Measurements from ENCODE around the gene PIGU. TPM values are rescaled to one million over a fixed set of nuclear protein-coding genes. Genes with fewer than 3 reads are reported as not detected.
"Not testable (repeated sequence)": the region's sequence is repeated elsewhere in the genome, so short reads cannot be mapped to it uniquely, and the experiment has no call there.

The PIGU gene
- total and polyA plus RNA-seq, 3 experiments from 2014 or later = 24.9 to 33.0 (median 26.3) TPM

DNA sequence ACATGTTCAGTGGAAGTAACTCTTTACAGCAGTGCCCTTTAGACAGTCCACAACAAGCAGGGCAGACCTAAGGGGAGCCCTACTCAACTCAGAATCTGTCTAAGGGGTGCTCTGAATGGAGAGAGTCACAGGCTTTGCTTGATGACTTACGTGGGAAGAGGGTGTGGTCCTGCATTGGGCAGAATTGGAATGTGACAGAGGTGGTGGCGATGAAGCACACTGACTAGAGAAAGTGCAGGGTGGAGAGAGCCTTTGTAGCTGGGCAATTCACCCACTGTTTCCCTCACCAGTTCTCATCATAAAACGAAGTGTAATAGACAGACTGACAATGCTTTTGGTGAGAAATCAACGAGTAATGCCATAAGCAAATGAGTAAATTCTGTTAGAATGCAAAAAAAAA lies 38.5 kb upstream of the PIGU start:
- H3K4me1 Mint-ChIP-seq = peaks cover 10 to 11% (median 11%) of the 10 kb centered on the region in 3 donors
- CTCF ChIA-PET = no interaction called here
- H3K9me3 Mint-ChIP-seq = no peaks in the 10 kb centered on the region
- H3K4me3 ChIP-seq (ENCODE audit: low read length) = no peak overlapping the region
- peaks cover 0 to 5% of the 10 kb centered on the region in 2 donors for H3K27me3 Mint-ChIP-seq
- no peak overlapping the region for H3K27ac ChIP-seq (ENCODE audit: low read depth, low read length)
- H3K36me3 Mint-ChIP-seq = peaks cover 0 to 45% (median 8%) of the 10 kb centered on the region in 3 donors
- H3K27ac Mint-ChIP-seq = no peak overlapping the region
- DNase-seq = no peak
- H3K27me3 ChIP-seq (ENCODE audit: insufficient read depth, low read length, poor library complexity, severe bottlenecking) = no peaks in the 10 kb centered on the region
- no peaks in the 10 kb centered on the region for H3K36me3 ChIP-seq (ENCODE audit: insufficient read depth, low read length)
- H3K4me1 ChIP-seq (ENCODE audit: insufficient read depth, low read length) = peaks cover 3% of the 10 kb centered on the region
- POLR2A ChIA-PET = no interaction called here
- H3K9me3 ChIP-seq (ENCODE audit: low read length) = no peaks in the 10 kb centered on the region
- H3K4me3 Mint-ChIP-seq = peak overlapping the region in 1 of 7 donors; percentile 38

DNA sequence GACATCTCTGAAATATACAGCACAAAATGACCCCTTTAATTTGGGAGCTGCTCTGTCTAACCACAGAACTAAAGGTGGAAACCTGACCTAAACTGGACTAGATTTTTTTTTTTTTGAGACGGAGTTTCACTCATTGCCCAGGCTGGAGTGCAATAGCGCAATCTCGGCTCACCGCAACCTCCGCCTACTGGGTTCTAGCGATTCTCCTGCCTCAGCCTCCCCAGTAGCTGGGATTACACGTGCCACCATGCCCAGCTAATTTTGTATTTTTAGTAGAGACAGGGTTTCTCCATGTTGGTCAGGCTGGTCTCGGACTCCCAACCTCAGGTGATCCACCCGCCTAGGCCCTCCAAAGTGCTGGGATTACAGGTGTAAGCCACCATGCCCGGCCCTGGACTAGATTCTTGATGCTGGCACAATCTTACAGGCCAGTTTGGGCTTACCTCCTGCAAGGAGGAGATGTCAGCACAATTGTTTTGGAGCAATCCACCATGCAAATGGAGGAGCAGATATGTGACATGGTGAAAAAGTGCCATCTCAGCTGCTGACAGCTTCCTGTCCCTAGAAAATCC lies 37.1 kb upstream of the PIGU start:
- Mint-ChIP-seq H3K36me3 (peaks cover 0 to 41% (median 5%) of the 10 kb centered on the region in 3 donors), H3K27ac (peak overlapping the region in 1 of 8 donors; percentile 11), H3K4me1 (peaks cover 8 to 11% (median 8%) of the 10 kb centered on the region in 3 donors)
- H3K4me1 ChIP-seq (ENCODE audit: insufficient read depth, low read length); H3K9me3 Mint-ChIP-seq; POLR2A ChIA-PET; H3K27me3 ChIP-seq (ENCODE audit: insufficient read depth, low read length, poor library complexity, severe bottlenecking); H3K4me3 ChIP-seq (ENCODE audit: low read length); DNase-seq; H3K27ac ChIP-seq (ENCODE audit: low read depth, low read length); H3K36me3 ChIP-seq (ENCODE audit: insufficient read depth, low read length); H3K9me3 ChIP-seq (ENCODE audit: low read length); CTCF ChIA-PET; H3K27me3 Mint-ChIP-seq; H3K4me3 Mint-ChIP-seq: not testable (repeated sequence)

DNA sequence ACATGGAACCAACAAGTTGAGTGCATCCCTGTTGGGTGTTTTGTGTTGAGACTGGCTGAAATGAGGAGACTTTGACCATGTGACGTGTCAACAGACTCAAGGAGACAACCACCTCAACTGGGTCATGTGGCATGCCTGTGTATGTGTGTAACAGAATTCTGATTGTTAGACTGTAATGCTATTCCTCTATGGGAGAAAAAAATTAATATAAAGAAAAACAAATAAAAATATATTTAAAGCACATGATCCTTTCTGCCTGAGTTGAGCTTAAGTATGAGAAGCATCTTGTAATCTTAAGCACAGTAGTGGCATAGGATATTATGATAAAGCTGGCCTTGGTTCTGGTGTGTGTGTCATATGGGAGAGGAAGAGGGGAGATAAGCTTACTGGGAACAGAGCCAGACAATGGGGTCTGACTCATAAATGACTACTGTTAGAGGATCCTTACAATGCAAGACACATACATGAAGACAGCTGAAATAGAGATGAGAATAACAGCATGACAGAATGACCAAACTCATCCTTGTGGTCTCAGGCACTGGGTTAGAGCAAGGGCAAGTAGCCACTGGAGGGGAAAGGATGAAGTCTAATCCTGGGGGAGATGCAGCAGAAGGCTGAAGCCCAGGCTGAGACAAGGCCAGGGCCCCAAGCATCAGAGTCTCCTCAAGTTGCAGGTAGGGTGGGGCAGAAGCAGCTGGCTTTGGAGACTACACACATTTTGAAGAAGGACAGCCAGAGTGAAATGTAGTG lies 36.5 kb upstream of the PIGU start:
- H3K4me1 Mint-ChIP-seq = peaks cover 9 to 16% (median 11%) of the 10 kb centered on the region in 3 donors
- CTCF ChIA-PET = interaction anchor here (1.3 kb wide), 1 partner anchor 401 kb away, joined by 3 read pairs; no protein-coding TSS in a partner anchor

DNA sequence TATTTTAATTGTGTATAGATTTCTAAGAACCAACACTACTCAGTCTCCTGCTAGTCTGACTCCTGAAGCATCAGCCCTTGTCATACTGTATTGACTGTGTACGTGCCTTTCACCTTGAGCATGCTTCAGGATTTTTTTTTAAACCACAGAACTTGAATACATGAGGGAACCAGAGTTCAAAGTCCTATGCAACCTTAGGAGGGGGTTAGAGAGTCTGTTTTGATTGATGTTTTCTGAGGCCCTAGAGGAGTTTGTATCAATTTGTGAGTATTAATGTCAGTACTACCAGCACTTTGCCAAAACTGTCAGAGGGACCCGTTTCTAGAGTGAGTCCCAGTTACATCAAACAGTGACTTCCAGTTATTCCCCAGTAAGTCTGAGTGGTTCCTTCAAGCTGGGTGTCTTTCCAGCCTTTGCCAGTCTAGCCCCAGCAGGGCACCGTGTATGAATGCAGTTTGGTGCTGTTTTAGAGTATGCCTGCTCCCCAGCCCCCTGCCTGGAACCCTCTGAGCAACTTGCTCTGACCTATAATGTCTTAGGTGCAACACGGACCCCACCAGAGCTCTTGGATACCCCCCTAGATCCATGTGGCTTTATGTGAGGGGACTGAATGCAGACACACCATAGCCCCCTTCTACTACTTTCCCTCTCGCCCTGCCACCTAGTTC lies 35.8 kb upstream of the PIGU start:
- H3K27ac Mint-ChIP-seq = peak overlapping the region in 4 of 8 donors; percentile 3 to 97 (median 27)
- ChIA-PET CTCF (interaction anchor here (1.1 to 1.3 kb wide), 2 partner anchors 57 to 400 kb away, joined by 3 read pairs; no protein-coding TSS in a partner anchor), POLR2A (no interaction called here)

More for the DNA sequence above, 36.5 kb upstream of the PIGU start:
- Histone ChIP-seq H3K9me3 (ENCODE audit: low read length) (no peaks in the 10 kb centered on the region), H3K27ac (ENCODE audit: low read depth, low read length) (no peak overlapping the region), H3K4me1 (ENCODE audit: insufficient read depth, low read length) (peaks cover 7% of the 10 kb centered on the region), H3K36me3 (ENCODE audit: insufficient read depth, low read length) (no peaks in the 10 kb centered on the region), H3K27me3 (ENCODE audit: insufficient read depth, low read length, poor library complexity, severe bottlenecking) (no peaks in the 10 kb centered on the region), H3K4me3 (ENCODE audit: low read length) (no peak overlapping the region)
- Mint-ChIP-seq H3K4me3 (no peak overlapping the region), H3K27me3 (peaks cover 0 to 5% of the 10 kb centered on the region in 2 donors), H3K36me3 (peaks cover 0 to 36% (median 5%) of the 10 kb centered on the region in 3 donors), H3K27ac (peak overlapping the region in 4 of 8 donors; percentile 3 to 97 (median 62)), H3K9me3 (no peaks in the 10 kb centered on the region)
- POLR2A ChIA-PET = no interaction called here
- no peak for DNase-seq

DNA sequence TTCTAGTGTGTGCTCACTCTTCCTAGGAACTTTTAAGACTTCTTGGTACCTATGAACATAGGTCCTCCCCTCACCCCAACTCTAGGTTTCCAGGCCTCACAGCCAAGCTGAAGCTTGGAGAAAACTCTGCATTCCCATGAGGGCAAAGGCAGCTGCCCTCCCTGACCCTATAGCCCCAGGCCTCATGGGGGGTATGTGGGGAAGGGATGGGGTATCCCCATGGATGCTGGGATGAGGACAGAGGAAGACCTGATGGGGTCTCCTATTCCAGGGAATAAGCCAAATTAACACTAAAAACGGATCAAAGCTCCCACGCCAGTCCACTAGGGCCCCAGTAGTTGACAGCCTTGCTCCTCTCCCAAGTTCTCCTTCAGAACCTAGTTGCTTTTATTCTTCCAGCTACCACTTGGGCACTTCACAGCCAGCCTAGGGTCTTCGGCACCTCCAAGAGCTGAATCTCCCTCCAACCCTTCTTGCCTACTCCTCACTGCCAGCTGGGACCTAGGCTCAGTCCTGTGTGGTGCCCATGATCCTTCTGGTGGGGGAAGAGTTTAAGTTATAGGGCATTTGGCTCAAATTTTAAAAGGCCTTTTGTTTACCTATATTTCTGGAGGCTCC lies 35.0 kb upstream of the PIGU start:
- no peaks in the 10 kb centered on the region for H3K36me3 ChIP-seq (ENCODE audit: insufficient read depth, low read length)
- no peaks in the 10 kb centered on the region for H3K27me3 ChIP-seq (ENCODE audit: insufficient read depth, low read length, poor library complexity, severe bottlenecking)
- H3K9me3 ChIP-seq (ENCODE audit: low read length) = no peaks in the 10 kb centered on the region
- ChIA-PET CTCF (interaction anchor here (1.1 to 1.3 kb wide), 2 partner anchors 58 to 399 kb away, joined by 3 read pairs; no protein-coding TSS in a partner anchor), POLR2A (no interaction called here)
- DNase-seq = no peak
- Mint-ChIP-seq H3K27ac (peak overlapping the region in 4 of 8 donors; percentile 43 to 97 (median 58)), H3K36me3 (peaks cover 0 to 29% (median 3%) of the 10 kb centered on the region in 3 donors), H3K4me3 (peak overlapping the region in 4 of 7 donors; percentile 23 to 84 (median 41)), H3K27me3 (peaks cover 0 to 5% of the 10 kb centered on the region in 2 donors), H3K4me1 (peaks cover 9 to 19% (median 12%) of the 10 kb centered on the region in 3 donors), H3K9me3 (no peaks in the 10 kb centered on the region)
- no peak overlapping the region for H3K4me3 ChIP-seq (ENCODE audit: low read length)
- H3K4me1 ChIP-seq (ENCODE audit: insufficient read depth, low read length) = peaks cover 7% of the 10 kb centered on the region
- H3K27ac ChIP-seq (ENCODE audit: low read depth, low read length) = no peak overlapping the region

More for the DNA sequence above, 35.8 kb upstream of the PIGU start:
- Mint-ChIP-seq H3K4me3 (peak overlapping the region in 1 of 7 donors; percentile 44), H3K4me1 (peaks cover 9 to 19% (median 12%) of the 10 kb centered on the region in 3 donors), H3K36me3 (peaks cover 0 to 33% (median 5%) of the 10 kb centered on the region in 3 donors), H3K9me3 (no peaks in the 10 kb centered on the region), H3K27me3 (peaks cover 0 to 5% of the 10 kb centered on the region in 2 donors)
- H3K4me3 ChIP-seq (ENCODE audit: low read length) = no peak overlapping the region
- H3K9me3 ChIP-seq (ENCODE audit: low read length) = no peaks in the 10 kb centered on the region
- no peak overlapping the region for H3K27ac ChIP-seq (ENCODE audit: low read depth, low read length)
- no peaks in the 10 kb centered on the region for H3K27me3 ChIP-seq (ENCODE audit: insufficient read depth, low read length, poor library complexity, severe bottlenecking)
- no peaks in the 10 kb centered on the region for H3K36me3 ChIP-seq (ENCODE audit: insufficient read depth, low read length)
- peaks cover 7% of the 10 kb centered on the region for H3K4me1 ChIP-seq (ENCODE audit: insufficient read depth, low read length)
- DNase-seq = no peak

DNA sequence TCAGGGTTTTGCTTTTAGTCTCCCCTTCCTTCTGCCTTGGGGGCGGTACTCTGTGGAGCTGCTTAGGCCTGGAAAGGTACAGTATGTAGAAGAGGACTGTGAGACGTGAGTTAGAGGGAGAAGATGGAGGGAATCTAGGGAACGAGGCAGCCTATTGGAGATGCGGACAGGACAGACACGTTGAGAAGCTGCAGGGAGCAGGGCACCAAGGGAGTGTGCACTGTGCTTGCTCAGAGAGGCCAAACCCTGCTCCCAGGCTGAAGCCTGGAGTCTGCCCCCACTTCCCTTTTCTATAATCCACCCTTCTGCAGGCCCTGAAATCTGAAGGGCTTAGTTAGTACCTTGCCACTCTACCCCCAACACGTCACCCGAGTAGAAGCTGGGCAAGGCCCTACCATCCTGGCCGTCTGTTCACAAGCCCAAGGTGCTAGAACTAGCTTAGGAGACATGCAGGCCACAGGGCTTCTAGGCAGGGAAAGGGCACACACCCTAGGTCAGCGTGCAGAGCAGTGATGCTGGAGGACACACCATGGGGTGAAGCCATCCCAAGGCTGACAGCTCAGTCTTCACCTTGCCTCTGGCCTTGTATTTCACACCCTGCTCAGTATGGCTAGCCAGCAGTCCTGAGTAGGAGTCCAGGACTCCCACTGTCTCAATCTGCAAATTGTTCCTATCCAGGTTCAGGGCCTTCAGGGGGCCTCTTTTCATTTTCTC lies 34.1 kb upstream of the PIGU start:
- ChIA-PET CTCF (interaction anchor here (1.0 kb wide), 1 partner anchor 59 kb away, joined by 3 read pairs; no protein-coding TSS in a partner anchor), POLR2A (interaction anchor here (0.6 kb wide), 1 partner anchor 182 kb away, joined by 5 read pairs; no protein-coding TSS in a partner anchor)
- Histone ChIP-seq H3K9me3 (ENCODE audit: low read length) (no peaks in the 10 kb centered on the region), H3K27ac (ENCODE audit: low read depth, low read length) (no peak overlapping the region), H3K27me3 (ENCODE audit: insufficient read depth, low read length, poor library complexity, severe bottlenecking) (no peaks in the 10 kb centered on the region), H3K4me3 (ENCODE audit: low read length) (no peak overlapping the region), H3K36me3 (ENCODE audit: insufficient read depth, low read length) (no peaks in the 10 kb centered on the region), H3K4me1 (ENCODE audit: insufficient read depth, low read length) (peaks cover 7% of the 10 kb centered on the region)
- peaks cover 9 to 23% (median 12%) of the 10 kb centered on the region in 3 donors for H3K4me1 Mint-ChIP-seq
- H3K27ac Mint-ChIP-seq = peak overlapping the region in 7 of 8 donors; percentile 9 to 97 (median 85)
- DNase-seq = no peak
- H3K36me3 Mint-ChIP-seq = peaks cover 0 to 26% (median 3%) of the 10 kb centered on the region in 3 donors
- peaks cover 0 to 5% of the 10 kb centered on the region in 2 donors for H3K27me3 Mint-ChIP-seq
- H3K4me3 Mint-ChIP-seq = peak overlapping the region; percentile 73 to 90 (median 84)
- no peaks in the 10 kb centered on the region for H3K9me3 Mint-ChIP-seq

DNA sequence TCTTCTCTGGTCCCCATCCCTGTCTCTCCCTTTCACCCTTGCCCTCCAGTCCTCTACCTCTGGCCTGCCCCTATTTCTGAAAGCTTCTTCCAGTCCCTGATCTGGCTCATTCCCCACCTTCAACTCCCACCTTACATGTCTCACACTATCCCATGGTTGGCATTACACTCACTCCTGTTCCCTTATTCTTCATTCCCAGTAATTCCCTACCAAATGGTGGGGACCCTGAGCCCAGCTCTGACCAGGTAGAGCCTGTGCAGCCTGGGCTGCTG lies 33.6 kb upstream of the PIGU start:
- peak overlapping the region; percentile 73 to 90 (median 86) for H3K4me3 Mint-ChIP-seq
- H3K9me3 Mint-ChIP-seq = no peaks in the 10 kb centered on the region
- H3K4me1 Mint-ChIP-seq = peaks cover 9 to 23% (median 12%) of the 10 kb centered on the region in 3 donors
- Histone ChIP-seq H3K4me3 (ENCODE audit: low read length) (no peak overlapping the region), H3K36me3 (ENCODE audit: insufficient read depth, low read length) (no peaks in the 10 kb centered on the region), H3K27ac (ENCODE audit: low read depth, low read length) (no peak overlapping the region), H3K27me3 (ENCODE audit: insufficient read depth, low read length, poor library complexity, severe bottlenecking) (no peaks in the 10 kb centered on the region), H3K9me3 (ENCODE audit: low read length) (no peaks in the 10 kb centered on the region), H3K4me1 (ENCODE audit: insufficient read depth, low read length) (peaks cover 7% of the 10 kb centered on the region)
- POLR2A ChIA-PET = interaction anchor here (2.6 kb wide), 1 partner anchor 33 kb away, joined by 5 read pairs; the partner anchor contains the start of gene PIGU
- H3K27ac Mint-ChIP-seq = peak overlapping the region in 7 of 8 donors; percentile 9 to 97 (median 85)
- no peak for DNase-seq
- CTCF ChIA-PET = interaction anchor here (1.0 kb wide), 1 partner anchor 60 kb away, joined by 3 read pairs; no protein-coding TSS in a partner anchor
- peaks cover 0 to 26% (median 3%) of the 10 kb centered on the region in 3 donors for H3K36me3 Mint-ChIP-seq
- peaks cover 0 to 5% of the 10 kb centered on the region in 2 donors for H3K27me3 Mint-ChIP-seq

All from CD8-positive, alpha-beta memory T cell (primary cell).